ENCODE measurements around the gene GRM4.

The GRM4 gene

GRCh38 chr6:34138914-34139510 lies 6.9 kb downstream of the GRM4 start:
- Mint-ChIP-seq H3K27ac (no peak overlapping the region), H3K27me3 (peaks cover 72% of the 10 kb centered on the region), H3K4me1 (ENCODE audit: low read depth) (peaks cover 14% of the 10 kb centered on the region)

GRCh38 chr6:34138191-34138590 lies 7.7 kb downstream of the GRM4 start:
- H3K27me3 Mint-ChIP-seq: peaks cover 70% of the 10 kb centered on the region
- H3K36me3 Mint-ChIP-seq (ENCODE audit: low read depth): no peaks in the 10 kb centered on the region
- H3K4me3 Mint-ChIP-seq: no peak overlapping the region
- H3K27ac Mint-ChIP-seq: no peak overlapping the region
- peaks cover 7% of the 10 kb centered on the region for H3K4me1 Mint-ChIP-seq (ENCODE audit: low read depth)
- H3K9me3 Mint-ChIP-seq: no peaks in the 10 kb centered on the region

More at GRCh38 chr6:34138914-34139510, 6.9 kb downstream of the GRM4 start:
- Mint-ChIP-seq H3K4me3 (no peak overlapping the region), H3K9me3 (no peaks in the 10 kb centered on the region), H3K36me3 (ENCODE audit: low read depth) (no peaks in the 10 kb centered on the region)

- H3K36me3 Mint-ChIP-seq (ENCODE audit: low read depth): no peaks in the 10 kb centered on the region
- H3K4me1 Mint-ChIP-seq (ENCODE audit: low read depth): no peaks in the 10 kb centered on the region
- no peak overlapping the region for H3K27ac Mint-ChIP-seq
- no peak overlapping the region for H3K4me3 Mint-ChIP-seq
- H3K9me3 Mint-ChIP-seq: no peaks in the 10 kb centered on the region
- H3K27me3 Mint-ChIP-seq: peaks cover 64% of the 10 kb centered on the region
Measured at GRCh38 chr6:34135541-34135940, 10.3 kb downstream of the GRM4 start.

- Mint-ChIP-seq H3K4me1 (ENCODE audit: low read depth) (no peaks in the 10 kb centered on the region), H3K9me3 (no peaks in the 10 kb centered on the region), H3K27ac (no peak overlapping the region), H3K27me3 (peaks cover 40% of the 10 kb centered on the region), H3K36me3 (ENCODE audit: low read depth) (no peaks in the 10 kb centered on the region), H3K4me3 (no peak overlapping the region)
Measured at GRCh38 chr6:34132486-34133185, 13.3 kb downstream of the GRM4 start.

- peaks cover 43% of the 10 kb centered on the region for H3K27me3 Mint-ChIP-seq
- no peak overlapping the region for H3K4me3 Mint-ChIP-seq
- H3K36me3 Mint-ChIP-seq (ENCODE audit: low read depth): no peaks in the 10 kb centered on the region
- H3K4me1 Mint-ChIP-seq (ENCODE audit: low read depth): no peaks in the 10 kb centered on the region
- no peaks in the 10 kb centered on the region for H3K9me3 Mint-ChIP-seq
- no peak overlapping the region for H3K27ac Mint-ChIP-seq
Measured at GRCh38 chr6:34131326-34132290, 14.3 kb downstream of the GRM4 start.

- no peaks in the 10 kb centered on the region for H3K36me3 Mint-ChIP-seq (ENCODE audit: low read depth)
- no peak overlapping the region for H3K27ac Mint-ChIP-seq
- H3K4me3 Mint-ChIP-seq: no peak overlapping the region
- H3K9me3 Mint-ChIP-seq: no peaks in the 10 kb centered on the region
- H3K4me1 Mint-ChIP-seq (ENCODE audit: low read depth): no peaks in the 10 kb centered on the region
- H3K27me3 Mint-ChIP-seq: peaks cover 42% of the 10 kb centered on the region
Measured at GRCh38 chr6:34130862-34131261, 15.0 kb downstream of the GRM4 start.

- no peaks in the 10 kb centered on the region for H3K36me3 Mint-ChIP-seq (ENCODE audit: low read depth)
- peaks cover 34% of the 10 kb centered on the region for H3K27me3 Mint-ChIP-seq
- H3K4me1 Mint-ChIP-seq (ENCODE audit: low read depth): no peaks in the 10 kb centered on the region
- H3K27ac Mint-ChIP-seq: no peak overlapping the region
- no peaks in the 10 kb centered on the region for H3K9me3 Mint-ChIP-seq
- H3K4me3 Mint-ChIP-seq: no peak overlapping the region
Measured at GRCh38 chr6:34129753-34130152, 16.1 kb downstream of the GRM4 start.

GRCh38 chr6:34128045-34128444 lies 17.8 kb downstream of the GRM4 start:
- Mint-ChIP-seq H3K4me1 (ENCODE audit: low read depth) (no peaks in the 10 kb centered on the region), H3K27ac (no peak overlapping the region), H3K36me3 (ENCODE audit: low read depth) (no peaks in the 10 kb centered on the region), H3K27me3 (peaks cover 28% of the 10 kb centered on the region), H3K9me3 (no peaks in the 10 kb centered on the region), H3K4me3 (no peak overlapping the region)

- Mint-ChIP-seq H3K27ac (no peak overlapping the region), H3K36me3 (ENCODE audit: low read depth) (no peaks in the 10 kb centered on the region), H3K9me3 (no peaks in the 10 kb centered on the region), H3K27me3 (peaks cover 18% of the 10 kb centered on the region), H3K4me1 (ENCODE audit: low read depth) (no peaks in the 10 kb centered on the region), H3K4me3 (no peak overlapping the region)
Measured at GRCh38 chr6:34126419-34126818, 19.5 kb downstream of the GRM4 start.

GRCh38 chr6:34125939-34126338 lies 19.9 kb downstream of the GRM4 start:
- H3K27me3 Mint-ChIP-seq: peaks cover 13% of the 10 kb centered on the region
- no peaks in the 10 kb centered on the region for H3K36me3 Mint-ChIP-seq (ENCODE audit: low read depth)
- H3K27ac Mint-ChIP-seq: no peak overlapping the region
- H3K9me3 Mint-ChIP-seq: no peaks in the 10 kb centered on the region
- H3K4me3 Mint-ChIP-seq: no peak overlapping the region
- no peaks in the 10 kb centered on the region for H3K4me1 Mint-ChIP-seq (ENCODE audit: low read depth)

GRCh38 chr6:34120953-34121675 lies 24.8 kb downstream of the GRM4 start:
- Mint-ChIP-seq H3K27me3 (no peaks in the 10 kb centered on the region), H3K4me1 (ENCODE audit: low read depth) (no peaks in the 10 kb centered on the region), H3K36me3 (ENCODE audit: low read depth) (no peaks in the 10 kb centered on the region), H3K9me3 (no peaks in the 10 kb centered on the region), H3K4me3 (no peak overlapping the region), H3K27ac (no peak overlapping the region)

GRCh38 chr6:34115915-34116314 lies 30.0 kb downstream of the GRM4 start:
- Mint-ChIP-seq H3K27ac (no peak overlapping the region), H3K9me3 (no peaks in the 10 kb centered on the region), H3K27me3 (peaks cover 25% of the 10 kb centered on the region), H3K4me3 (no peak overlapping the region), H3K4me1 (ENCODE audit: low read depth) (no peaks in the 10 kb centered on the region), H3K36me3 (ENCODE audit: low read depth) (no peaks in the 10 kb centered on the region)

GRCh38 chr6:34115403-34115795 lies 30.5 kb downstream of the GRM4 start:
- Mint-ChIP-seq H3K4me1 (ENCODE audit: low read depth) (no peaks in the 10 kb centered on the region), H3K9me3 (no peaks in the 10 kb centered on the region), H3K36me3 (ENCODE audit: low read depth) (no peaks in the 10 kb centered on the region), H3K4me3 (no peak overlapping the region), H3K27me3 (peaks cover 26% of the 10 kb centered on the region), H3K27ac (no peak overlapping the region)

- no peaks in the 10 kb centered on the region for H3K36me3 Mint-ChIP-seq (ENCODE audit: low read depth)
- H3K4me3 Mint-ChIP-seq: no peak overlapping the region
- H3K27ac Mint-ChIP-seq: no peak overlapping the region
- H3K27me3 Mint-ChIP-seq: peaks cover 26% of the 10 kb centered on the region
- no peaks in the 10 kb centered on the region for H3K9me3 Mint-ChIP-seq
- H3K4me1 Mint-ChIP-seq (ENCODE audit: low read depth): no peaks in the 10 kb centered on the region
Measured at GRCh38 chr6:34114695-34115402, 31.0 kb downstream of the GRM4 start.

Data from stimulated activated naive CD8-positive, alpha-beta T cell treated with anti-CD3 and anti-CD28 coated beads, Interleukin-15, Interleukin-2, amounts not matched to agents 100 ng/mL and 50 ng/mL, for 24 hours (primary cell).